Muscle layer of duodenum (tissue), 2 donors: ENCODE measurements around the gene MED7.
"Not testable (repeated sequence)": the region's sequence is repeated elsewhere in the genome, so short reads cannot be mapped to it uniquely, and the experiment has no call there.

Source experiments
- H3K27ac ChIP-seq: one replicate; pipeline ENCODE4 v1.7.0; 2013; ENCODE audit warnings: mild to moderate bottlenecking, low read length
- H3K27me3 ChIP-seq: one replicate; pipeline ENCODE4 v1.7.0; 2013; ENCODE audit warnings: low read depth, mild to moderate bottlenecking, control low read depth, low read length
- H3K36me3 ChIP-seq, 2 donors: one replicate each; pipeline ENCODE4 v1.7.0; 2013; ENCODE audit warnings: low read length in 2 of 2, control low read depth in 1 of 2, mild to moderate bottlenecking in 1 of 2; ENCODE audit not compliant: insufficient read depth in 2 of 2, control insufficient read depth in 1 of 2
- H3K4me1 ChIP-seq, 2 donors: one replicate each; pipeline ENCODE4 v1.7.0; 2013; ENCODE audit warnings: low read length in 2 of 2, mild to moderate bottlenecking in 2 of 2, control low read depth in 1 of 2, moderate library complexity in 1 of 2; ENCODE audit not compliant: insufficient read depth in 2 of 2, control insufficient read depth in 1 of 2
- H3K4me3 ChIP-seq, 2 donors: one replicate each; pipeline ENCODE4 v1.7.0; 2013; ENCODE audit warnings: low read length in 2 of 2, low read depth in 1 of 2, mild to moderate bottlenecking in 1 of 2
- H3K9me3 ChIP-seq, 2 donors: one replicate each; pipeline ENCODE4 v1.7.0; 2013; ENCODE audit warnings: low read length in 2 of 2, control low read depth in 1 of 2, mild to moderate bottlenecking in 1 of 2; ENCODE audit not compliant: control insufficient read depth in 1 of 2
- donor health status: healthy.

Gene MED7, protein sequence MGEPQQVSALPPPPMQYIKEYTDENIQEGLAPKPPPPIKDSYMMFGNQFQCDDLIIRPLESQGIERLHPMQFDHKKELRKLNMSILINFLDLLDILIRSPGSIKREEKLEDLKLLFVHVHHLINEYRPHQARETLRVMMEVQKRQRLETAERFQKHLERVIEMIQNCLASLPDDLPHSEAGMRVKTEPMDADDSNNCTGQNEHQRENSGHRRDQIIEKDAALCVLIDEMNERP

GRCh38 chr5:157142317-157143126 is at the start of gene MED7:
Gene MED7 (minus strand): TSS chr5:157142865. CDS start chr5:157139431, 3,434 bp downstream.
- peaks cover 14 to 16% of the 10 kb centered on the region in 2 donors for H3K36me3 ChIP-seq
- H3K4me3 ChIP-seq: peak within 1 kb of the TSS; percentile 91 to 93
- H3K27ac ChIP-seq: peak within 1 kb of the TSS; percentile 96
- H3K4me1 ChIP-seq: peaks cover 8 to 17% of the 10 kb centered on the region in 2 donors
- no peaks in the 10 kb centered on the region for H3K27me3 ChIP-seq
- no peaks in the 10 kb centered on the region for H3K9me3 ChIP-seq

- Histone ChIP-seq H3K9me3 (no peaks in the 10 kb centered on the region), H3K4me1 (no peaks in the 10 kb centered on the region), H3K27me3 (no peaks in the 10 kb centered on the region), H3K36me3 (no peaks in the 10 kb centered on the region), H3K4me3 (no peak overlapping the region), H3K27ac (no peak overlapping the region)
Observed at GRCh38 chr5:157189223-157189622, 46.6 kb upstream of the MED7 start.

DNA sequence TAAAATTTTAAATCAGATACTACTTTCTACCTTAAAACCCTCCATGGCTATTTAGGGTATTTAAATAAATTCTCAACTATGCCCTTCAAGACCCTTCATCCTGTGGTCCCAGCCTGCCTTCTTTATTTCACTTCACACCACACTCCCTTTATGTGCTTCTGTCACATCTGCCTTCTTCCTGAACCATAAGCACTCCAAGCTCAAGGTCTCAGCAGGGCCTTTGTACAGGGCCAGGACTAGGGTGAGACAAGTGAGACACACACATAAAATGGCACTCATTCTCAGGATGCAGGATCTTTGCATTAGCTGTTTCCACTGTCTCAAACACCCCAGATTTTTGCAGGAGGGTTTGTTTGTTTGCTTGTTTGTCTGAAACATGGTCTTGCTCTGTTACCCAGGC is 45.6 kb upstream of the MED7 start:
- Histone ChIP-seq H3K9me3 (no peaks in the 10 kb centered on the region), H3K4me3 (no peak overlapping the region), H3K4me1 (no peaks in the 10 kb centered on the region), H3K36me3 (no peaks in the 10 kb centered on the region), H3K27me3 (no peaks in the 10 kb centered on the region), H3K27ac (no peak overlapping the region)

DNA sequence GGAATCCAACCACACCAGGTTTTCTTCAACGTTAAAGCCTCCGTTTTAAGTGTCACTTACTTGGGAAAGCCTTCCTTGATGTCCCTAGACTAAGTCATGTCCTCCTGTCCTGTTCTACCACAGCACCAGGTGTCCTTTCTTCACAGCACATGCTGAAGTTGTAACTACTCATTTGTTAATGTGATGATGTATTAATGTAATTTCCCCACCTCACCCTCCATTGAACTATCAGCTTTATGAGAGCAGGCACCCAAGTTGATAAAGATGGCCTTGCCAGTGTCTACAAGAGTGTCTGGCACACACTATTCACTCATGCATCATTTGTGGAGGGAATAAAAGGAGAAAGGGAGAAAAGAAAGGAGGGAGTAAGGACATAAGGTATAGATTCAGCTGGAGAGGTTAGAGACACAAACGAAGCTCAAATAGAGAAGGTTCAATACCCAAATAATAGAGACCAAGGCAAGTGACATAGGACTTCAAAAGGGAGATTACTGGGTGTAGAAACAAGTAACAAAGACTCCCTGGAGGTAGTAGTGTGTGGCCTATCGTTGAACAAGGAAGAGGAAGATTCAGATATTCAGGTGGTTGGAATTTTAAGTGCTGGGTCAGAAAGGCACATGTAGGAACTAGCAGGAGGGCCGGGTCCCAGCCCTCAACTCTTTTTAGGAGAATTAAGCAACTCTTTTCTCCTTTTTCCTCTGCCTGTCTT is 44.5 kb upstream of the MED7 start:
- no peaks in the 10 kb centered on the region for H3K36me3 ChIP-seq
- H3K4me1 ChIP-seq: no peaks in the 10 kb centered on the region
- H3K4me3 ChIP-seq: no peak overlapping the region
- H3K27me3 ChIP-seq: no peaks in the 10 kb centered on the region
- H3K27ac ChIP-seq: no peak overlapping the region
- H3K9me3 ChIP-seq: no peaks in the 10 kb centered on the region

- Histone ChIP-seq H3K27ac (no peak overlapping the region), H3K36me3 (no peaks in the 10 kb centered on the region), H3K9me3 (no peaks in the 10 kb centered on the region), H3K27me3 (no peaks in the 10 kb centered on the region), H3K4me1 (no peaks in the 10 kb centered on the region), H3K4me3 (no peak overlapping the region)
Observed at GRCh38 chr5:157186309-157187045, 43.8 kb upstream of the MED7 start.

DNA sequence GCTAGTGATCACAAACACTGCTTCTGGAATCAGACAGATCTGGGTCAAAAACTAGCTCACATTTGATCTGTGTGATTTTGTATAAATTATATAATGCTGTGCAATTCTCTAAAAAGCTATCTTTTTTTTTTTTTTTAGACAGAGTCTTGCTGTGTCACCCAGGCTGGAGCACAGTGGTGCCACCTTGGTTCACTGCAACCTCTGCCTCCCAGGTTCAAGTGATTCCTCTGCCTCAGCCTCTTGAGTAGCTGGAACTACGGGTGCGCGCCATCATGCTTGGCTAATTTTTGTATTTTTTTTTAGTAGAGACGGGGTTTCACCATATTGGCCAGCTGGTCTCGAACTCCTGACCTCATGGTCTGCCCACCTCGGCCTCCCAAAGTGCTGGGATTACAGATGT is 42.5 kb upstream of the MED7 start:
- not testable (repeated sequence) for H3K9me3 ChIP-seq, H3K27me3 ChIP-seq, H3K4me3 ChIP-seq, H3K4me1 ChIP-seq, H3K36me3 ChIP-seq, H3K27ac ChIP-seq

DNA sequence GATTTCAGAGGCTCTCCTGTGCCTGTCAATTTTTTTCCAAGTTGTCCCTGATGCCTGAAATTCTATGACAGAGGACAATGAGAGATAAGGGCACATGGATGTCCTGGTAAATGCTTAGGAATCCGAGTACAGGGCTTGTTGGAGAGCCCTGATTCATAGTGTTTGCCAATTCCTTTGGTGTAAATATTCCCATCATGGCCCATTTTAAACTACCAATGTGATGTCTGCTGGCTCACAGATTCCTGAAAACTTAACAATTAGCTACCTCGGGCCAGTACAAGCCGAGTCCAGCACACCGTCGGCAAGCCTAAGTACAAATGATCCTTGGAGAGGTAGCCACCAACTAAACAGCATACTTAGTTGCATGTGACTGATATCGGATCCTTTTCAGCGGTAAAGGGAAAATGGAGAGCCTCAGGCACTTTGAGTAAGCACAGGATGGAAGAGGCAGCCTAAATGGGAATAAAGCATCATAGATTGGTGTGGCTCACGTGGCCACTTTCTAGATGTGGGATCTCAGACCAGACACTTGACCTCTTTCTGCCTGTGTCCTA is 41.5 kb upstream of the MED7 start:
- Histone ChIP-seq H3K36me3 (no peaks in the 10 kb centered on the region), H3K27me3 (no peaks in the 10 kb centered on the region), H3K27ac (no peak overlapping the region), H3K4me1 (no peaks in the 10 kb centered on the region), H3K4me3 (no peak overlapping the region), H3K9me3 (no peaks in the 10 kb centered on the region)

DNA sequence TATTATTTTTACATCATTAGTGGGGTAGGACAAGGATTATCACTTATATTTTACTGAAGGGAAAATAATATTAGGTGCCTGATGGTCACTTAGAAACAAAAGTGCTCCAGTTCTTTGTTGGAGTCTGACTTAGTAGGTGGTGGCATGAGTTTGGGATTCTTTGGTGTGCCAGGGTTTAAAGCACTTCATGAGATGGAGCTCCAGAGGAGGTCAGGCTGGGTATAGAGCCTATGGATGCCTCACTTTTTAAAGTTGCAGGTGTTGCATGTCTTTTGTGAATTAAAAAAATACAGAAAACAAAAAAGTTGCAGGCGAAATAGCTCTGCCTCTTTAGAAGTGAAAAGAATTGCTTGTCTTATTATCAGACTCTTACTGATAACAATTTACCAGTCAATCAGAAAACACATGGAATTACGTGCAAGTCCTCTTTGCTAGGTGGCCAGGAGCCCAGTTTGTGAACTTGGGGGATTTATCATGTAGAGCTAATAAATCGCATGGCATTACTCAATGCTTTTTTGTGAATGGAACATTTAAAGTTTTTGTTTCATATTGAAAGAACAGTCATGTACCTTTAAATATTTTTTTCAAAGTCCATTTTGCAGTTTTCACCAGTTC is 39.6 kb upstream of the MED7 start:
- H3K27ac ChIP-seq: no peak overlapping the region
- no peaks in the 10 kb centered on the region for H3K4me1 ChIP-seq
- H3K9me3 ChIP-seq: no peaks in the 10 kb centered on the region
- H3K36me3 ChIP-seq: no peaks in the 10 kb centered on the region
- no peaks in the 10 kb centered on the region for H3K27me3 ChIP-seq
- no peak overlapping the region for H3K4me3 ChIP-seq

DNA sequence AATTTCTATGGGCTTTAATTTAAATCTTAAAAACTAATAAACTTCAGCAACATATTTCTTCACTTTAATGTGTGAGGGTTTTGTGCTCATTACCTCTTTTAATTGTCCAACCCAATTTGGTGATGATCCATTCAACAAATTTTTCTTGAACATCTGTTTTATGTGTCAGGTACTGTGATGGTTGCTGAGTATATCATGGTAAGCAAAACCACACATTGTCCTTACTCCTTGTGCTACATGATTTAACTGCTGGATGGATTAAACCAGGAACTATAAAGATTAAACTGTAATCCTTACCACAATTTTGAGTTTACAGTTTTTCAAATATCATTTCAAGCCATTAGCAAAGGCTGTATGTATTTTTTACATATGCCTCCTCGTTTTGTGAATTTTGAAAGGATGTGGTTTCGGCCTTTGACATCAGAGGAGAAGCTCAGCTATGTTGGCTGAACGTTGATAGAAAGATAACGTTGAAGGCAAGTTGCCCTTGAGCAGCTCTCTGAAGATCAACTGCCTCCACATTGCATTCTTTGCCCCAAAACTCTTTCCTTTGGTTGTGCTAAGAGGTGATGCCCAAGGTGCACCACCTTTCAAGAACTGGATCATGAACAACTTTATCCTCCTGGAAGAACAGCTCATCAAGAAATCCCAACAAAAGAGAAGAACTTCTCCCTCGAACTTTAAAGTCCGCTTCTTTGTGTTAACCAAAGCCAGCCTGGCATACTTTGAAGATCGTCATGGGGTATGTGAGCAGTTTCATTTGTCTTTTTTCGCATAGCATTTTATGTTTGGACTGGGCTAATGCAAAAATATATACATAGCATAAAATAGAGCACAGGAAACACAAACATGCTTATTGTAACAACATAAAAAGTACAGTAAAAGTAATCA is 38.0 kb upstream of the MED7 start, which contains the start of gene ITK:
TSS of gene ITK (plus strand) at position 467 of the 891 bp plus-strand sequence. CDS start at position 605, 138 bp downstream.
- H3K27ac ChIP-seq: peak within 1 kb of the TSS; percentile 0
- no peaks in the 10 kb centered on the region for H3K27me3 ChIP-seq
- no peaks in the 10 kb centered on the region for H3K36me3 ChIP-seq
- H3K4me3 ChIP-seq: no peak within 1 kb of the TSS
- no peaks in the 10 kb centered on the region for H3K4me1 ChIP-seq
- H3K9me3 ChIP-seq: no peaks in the 10 kb centered on the region

DNA sequence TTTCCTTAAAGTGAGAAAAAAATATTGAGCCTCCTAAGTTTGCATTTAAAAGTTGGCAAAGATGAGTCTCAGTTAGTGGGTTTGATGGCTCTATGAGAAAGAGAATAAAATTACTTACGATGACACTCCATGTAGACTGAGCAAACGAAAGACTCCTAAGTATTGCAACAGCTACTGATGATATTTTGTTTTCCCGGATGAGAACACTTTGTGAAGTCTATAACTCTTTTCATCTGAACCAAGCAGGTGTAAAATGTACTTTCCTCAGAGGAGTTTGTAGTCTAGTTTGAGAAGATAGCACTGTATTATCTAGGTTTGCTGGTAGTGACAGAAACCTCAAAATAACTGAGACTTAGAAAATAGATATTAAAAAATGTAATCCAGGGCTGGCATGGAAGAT is 36.3 kb upstream of the MED7 start:
- no peaks in the 10 kb centered on the region for H3K27me3 ChIP-seq
- H3K9me3 ChIP-seq: no peaks in the 10 kb centered on the region
- no peak overlapping the region for H3K4me3 ChIP-seq
- H3K27ac ChIP-seq: no peak overlapping the region
- H3K4me1 ChIP-seq: no peaks in the 10 kb centered on the region
- no peaks in the 10 kb centered on the region for H3K36me3 ChIP-seq
